Astrocyte (in vitro differentiated cells and primary cell): ENCODE results near the gene ARMC9. TPM values are rescaled to one million over a fixed set of nuclear protein-coding genes. Genes with fewer than 3 reads are reported as not detected.
A peak's percentile ranks its signal among the peaks of the same experiment; 100 is the strongest.

Experiments
- DNase-seq: peaks from one replicate; pipeline ENCODE4 v3.0.0-alpha.2; 2010; ENCODE audit warnings: low read depth
- FAIRE-seq: peaks from 2 replicates; lab custom pipeline; 2011; peaks lifted over from hg19 to GRCh38; lab: Jason Lieb, UNC
- H2AFZ ChIP-seq: 2 replicates; pipeline ENCODE4 v1.6.0; 2012; ENCODE audit warnings: low read depth, low read length, inconsistent platforms
- H3K27ac ChIP-seq: 2 replicates; pipeline ENCODE4 v1.5.1; 2011; ENCODE audit warnings: low read depth, low read length, inconsistent platforms
- H3K27me3 ChIP-seq: 2 replicates; pipeline ENCODE4 v1.6.0; 2011; ENCODE audit warnings: low read length, inconsistent platforms; ENCODE audit not compliant: insufficient read depth
- H3K36me3 ChIP-seq: 2 replicates; pipeline ENCODE4 v1.5.1; 2011; ENCODE audit warnings: low read length, inconsistent platforms; ENCODE audit not compliant: insufficient read depth
- H3K4me1 ChIP-seq: 2 replicates; pipeline ENCODE4 v1.5.1; 2011; ENCODE audit warnings: low read length, inconsistent platforms; ENCODE audit not compliant: insufficient read depth
- H3K4me2 ChIP-seq: 2 replicates; pipeline ENCODE4 v1.6.0; 2012; ENCODE audit warnings: low read length, inconsistent platforms
- H3K4me3 ChIP-seq: 2 replicates; pipeline ENCODE4 v1.5.1; 2011; ENCODE audit warnings: low read depth, mild to moderate bottlenecking, low read length, inconsistent platforms; ENCODE audit not compliant: insufficient read depth
- H3K79me2 ChIP-seq: 2 replicates; pipeline ENCODE4 v1.6.0; 2012; ENCODE audit warnings: mild to moderate bottlenecking, low read length, inconsistent platforms; ENCODE audit not compliant: insufficient read depth
- H3K9ac ChIP-seq: 2 replicates; pipeline ENCODE4 v1.6.0; 2012; ENCODE audit warnings: mild to moderate bottlenecking, low read length, inconsistent platforms
- H3K9me3 ChIP-seq: 2 replicates; pipeline ENCODE4 v1.5.1; 2012; ENCODE audit warnings: low read depth, mild to moderate bottlenecking, low read length, inconsistent platforms; ENCODE audit not compliant: insufficient read depth
- H4K20me1 ChIP-seq: 2 replicates; pipeline ENCODE4 v1.6.0; 2012; ENCODE audit warnings: low read length, inconsistent platforms; ENCODE audit not compliant: insufficient read depth
- H3K27ac Mint-ChIP-seq: one replicate; pipeline ENCODE4 v1.8.0; 2021; ENCODE audit warnings: mild to moderate bottlenecking, mixed read lengths; ENCODE audit not compliant: unreplicated experiment
- H3K27me3 Mint-ChIP-seq: one replicate; pipeline ENCODE4 v1.8.0; 2021; ENCODE audit warnings: low read depth, mixed read lengths; ENCODE audit not compliant: unreplicated experiment
- H3K36me3 Mint-ChIP-seq: one replicate; pipeline ENCODE4 v1.8.0; 2021; ENCODE audit warnings: low read depth, mixed read lengths; ENCODE audit not compliant: unreplicated experiment
- H3K4me1 Mint-ChIP-seq: one replicate; pipeline ENCODE4 v1.8.0; 2021; ENCODE audit warnings: low read depth, mixed read lengths; ENCODE audit not compliant: unreplicated experiment
- H3K4me3 Mint-ChIP-seq: one replicate; pipeline ENCODE4 v1.8.0; 2021; ENCODE audit warnings: mild to moderate bottlenecking, moderate library complexity, mixed read lengths; ENCODE audit not compliant: unreplicated experiment
- H3K9me3 Mint-ChIP-seq: one replicate; pipeline ENCODE4 v1.8.0; 2021; ENCODE audit warnings: mild to moderate bottlenecking, mixed read lengths; ENCODE audit not compliant: unreplicated experiment
- CTCF ChIP-seq: IDR thresholded peaks from 2 replicates; pipeline ENCODE4 v1.5.1; 2011; ENCODE audit warnings: low read depth, mild to moderate bottlenecking, inconsistent platforms, low read length, moderate library complexity; ENCODE audit not compliant: insufficient read depth
- EZH2 ChIP-seq: IDR thresholded peaks from 2 replicates; pipeline ENCODE4 v1.6.1; 2012; ENCODE audit warnings: mild to moderate bottlenecking, low read length, inconsistent platforms; ENCODE audit not compliant: insufficient read depth
- total RNA-seq: library from RNA; stranded (reverse); gene quantifications from 2 replicates; pipeline ENCODE4 v1.2.1, GENCODE V29; 2021

The ARMC9 gene
- total RNA-seq, 1 donor from 2014 or later: 52.4 TPM

GRCh38 chr2:231396058-231396821 is 197.8 kb downstream of the ARMC9 start:
- peak overlapping the region; percentile 66 for H3K4me2 ChIP-seq
- H3K27me3 Mint-ChIP-seq: peaks cover 47% of the 10 kb centered on the region
- no peaks in the 10 kb centered on the region for H3K9me3 ChIP-seq
- H3K4me1 ChIP-seq: peaks cover 7% of the 10 kb centered on the region
- H3K4me3 Mint-ChIP-seq: peak overlapping the region; percentile 60
- H3K27me3 ChIP-seq: peaks cover 11% of the 10 kb centered on the region
- H3K27ac ChIP-seq: no peak overlapping the region
- H3K4me3 ChIP-seq: no peak overlapping the region
- DNase-seq: no peak
- H3K4me1 Mint-ChIP-seq: peaks cover 7% of the 10 kb centered on the region
- H3K27ac Mint-ChIP-seq: no peak overlapping the region
- no peaks in the 10 kb centered on the region for H3K79me2 ChIP-seq
- TF ChIP-seq EZH2 (peak; percentile 88), CTCF (no peak)
- H3K9me3 Mint-ChIP-seq: no peaks in the 10 kb centered on the region
- no peak for FAIRE-seq
- no peak overlapping the region for H2AFZ ChIP-seq
- no peaks in the 10 kb centered on the region for H4K20me1 ChIP-seq
- no peak overlapping the region for H3K9ac ChIP-seq
- H3K36me3 Mint-ChIP-seq: no peaks in the 10 kb centered on the region
- H3K36me3 ChIP-seq: no peaks in the 10 kb centered on the region

GRCh38 chr2:231397011-231397927 is 198.8 kb downstream of the ARMC9 start:
- Histone ChIP-seq H3K9me3 (no peaks in the 10 kb centered on the region), H3K27ac (no peak overlapping the region), H4K20me1 (no peaks in the 10 kb centered on the region), H3K79me2 (no peaks in the 10 kb centered on the region), H3K4me2 (no peak overlapping the region), H3K4me3 (no peak overlapping the region), H3K27me3 (peaks cover 11% of the 10 kb centered on the region), H3K9ac (no peak overlapping the region), H3K4me1 (peaks cover 7% of the 10 kb centered on the region), H2AFZ (no peak overlapping the region), H3K36me3 (no peaks in the 10 kb centered on the region)
- FAIRE-seq: no peak
- Mint-ChIP-seq H3K36me3 (no peaks in the 10 kb centered on the region), H3K4me3 (no peak overlapping the region), H3K27me3 (peaks cover 39% of the 10 kb centered on the region), H3K9me3 (no peaks in the 10 kb centered on the region), H3K4me1 (peaks cover 7% of the 10 kb centered on the region), H3K27ac (peak overlapping the region; percentile 75)
- no peak for DNase-seq
- TF ChIP-seq CTCF: no peak
- TF ChIP-seq EZH2: no peak
